Measurements from ENCODE around the gene MAB21L1.

The MAB21L1 gene

DNA sequence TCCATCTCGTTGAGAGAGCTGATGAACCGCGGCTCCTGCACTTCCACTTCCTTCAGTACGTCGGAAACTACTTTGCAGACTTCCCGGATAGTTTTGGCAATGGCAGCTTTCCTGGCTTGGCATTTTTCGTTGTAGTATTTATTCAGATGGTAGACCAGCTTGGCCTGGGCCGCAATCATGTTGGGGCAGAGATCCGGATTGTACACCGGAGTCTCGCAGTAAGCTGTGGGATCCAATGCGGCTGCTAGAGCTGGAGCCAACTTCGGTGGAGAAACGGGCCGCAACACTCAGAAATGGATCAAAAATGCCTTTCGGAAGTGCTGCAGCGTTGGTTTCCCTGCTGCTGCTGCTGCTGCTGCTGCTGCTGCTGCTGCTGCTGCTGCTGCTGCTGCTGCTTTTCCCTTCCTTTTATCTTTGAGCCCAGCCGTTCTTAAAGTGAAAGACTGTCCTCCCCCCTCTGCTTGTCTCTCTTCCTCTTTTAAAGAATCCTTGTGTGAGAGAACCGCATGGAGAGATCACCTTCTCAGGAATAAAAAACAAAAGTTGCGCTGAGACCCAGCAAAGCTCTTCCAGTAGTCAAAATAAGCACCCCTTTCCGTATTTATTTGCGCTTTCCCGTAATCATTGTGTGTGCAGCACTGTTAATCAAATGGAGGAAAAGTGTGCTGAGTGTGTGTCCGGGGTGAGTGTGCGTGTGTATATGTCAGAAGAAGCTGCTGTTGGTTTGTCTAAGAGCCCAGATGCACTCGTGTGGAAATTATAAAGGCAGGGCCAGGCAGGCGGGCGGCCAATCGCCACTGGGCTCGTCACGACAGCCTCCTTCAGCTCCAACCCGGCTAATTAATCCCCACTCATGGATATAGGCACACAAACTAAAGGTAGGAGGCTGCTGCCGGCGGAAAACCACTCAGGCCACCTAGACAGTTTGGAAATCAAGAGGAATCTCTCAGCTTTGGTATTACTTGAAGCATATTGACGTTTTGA, at the start of gene MAB21L1:
MAB21L1 (minus strand) TSS at position 730 of the 984 bp plus-strand sequence; CDS start at position 179, 551 bp downstream.
- in situ Hi-C loops (cut with MboI; ENCODE audit: low sequenced_read_pairs): no loop called here

DNA sequence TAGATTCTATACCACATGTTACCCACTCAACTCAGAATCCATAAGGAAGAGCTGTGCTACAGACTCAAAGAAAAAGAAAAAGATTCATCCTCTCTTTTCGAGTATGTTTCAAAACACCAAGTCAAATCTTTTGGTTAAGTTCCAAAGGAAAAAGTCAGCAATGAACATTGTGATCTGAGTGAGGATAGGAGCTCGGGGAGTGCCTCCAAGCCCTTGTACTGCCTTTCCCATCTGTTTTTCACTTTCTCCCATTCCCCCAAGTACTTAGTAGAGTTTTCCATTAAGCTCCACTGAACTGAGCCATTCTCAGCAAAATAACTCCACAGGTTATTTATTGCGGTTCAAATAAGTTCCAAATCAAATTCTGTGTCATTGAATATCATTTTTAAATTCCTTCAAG, 47.7 kb upstream of the MAB21L1 start:
- in situ Hi-C loops (cut with MboI; ENCODE audit: low sequenced_read_pairs): no loop called here

DNA sequence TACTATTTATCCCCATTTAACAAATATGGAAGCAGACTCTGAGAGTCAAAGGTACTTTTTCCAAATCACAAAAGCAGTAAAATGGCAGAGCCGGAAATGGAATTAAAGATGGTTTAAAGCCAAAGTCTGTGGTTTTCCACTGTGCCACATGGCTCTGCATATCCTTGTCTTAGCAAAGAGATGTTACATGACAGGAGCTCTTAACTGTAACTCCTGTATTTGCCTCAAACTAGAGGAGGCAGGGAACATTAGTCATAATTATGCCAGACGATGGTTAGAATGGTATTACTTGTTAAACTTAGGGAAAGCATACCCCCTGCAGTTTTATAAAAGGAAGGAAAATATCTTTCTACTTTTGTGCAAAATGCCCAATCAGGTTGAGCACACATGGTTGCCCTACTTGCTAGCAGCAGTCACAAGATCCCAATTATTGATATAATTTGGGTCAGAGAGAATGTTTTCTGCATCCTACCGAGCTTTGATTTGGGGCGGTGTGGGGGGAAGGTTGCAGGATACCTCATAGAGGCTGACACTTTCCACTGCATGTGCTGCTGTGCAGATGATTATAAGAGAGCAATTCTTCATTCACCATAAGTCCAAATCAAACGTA, 42.0 kb upstream of the MAB21L1 start:
- in situ Hi-C loops (cut with MboI; ENCODE audit: low sequenced_read_pairs): no loop called here

DNA sequence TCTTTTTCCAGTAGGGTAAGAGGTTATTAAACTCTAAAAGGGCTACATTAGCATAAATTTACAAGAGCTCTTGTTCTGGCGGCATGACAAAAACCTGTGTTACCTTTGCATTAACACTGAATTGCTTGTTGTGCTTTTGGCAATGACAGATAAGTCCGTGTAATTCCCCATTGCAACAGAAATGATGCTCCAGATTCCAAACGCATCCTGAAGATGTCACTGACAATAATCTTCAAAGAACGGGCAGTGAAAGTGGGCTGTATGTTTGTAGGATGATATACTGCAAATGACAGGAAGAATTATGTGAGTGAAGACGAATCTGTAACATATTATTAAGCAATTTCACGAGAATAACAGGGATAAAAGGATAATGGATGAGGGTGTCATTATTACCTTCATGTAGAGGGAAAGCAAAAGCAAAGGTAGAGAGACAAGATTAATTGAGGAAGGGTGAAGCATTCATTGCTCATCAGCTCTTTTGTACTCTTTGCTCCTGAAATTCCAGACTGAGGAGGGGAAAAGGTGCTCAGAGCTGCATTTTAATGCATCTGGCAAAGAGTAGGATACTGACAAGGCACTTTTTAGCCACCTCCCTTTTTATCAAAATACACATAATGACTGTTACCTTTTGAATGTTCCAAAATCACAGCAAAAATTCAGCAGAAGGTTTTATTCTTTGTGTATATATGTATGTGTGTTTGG, 38.5 kb upstream of the MAB21L1 start:
- in situ Hi-C loops (cut with MboI; ENCODE audit: low sequenced_read_pairs): no loop called here

DNA sequence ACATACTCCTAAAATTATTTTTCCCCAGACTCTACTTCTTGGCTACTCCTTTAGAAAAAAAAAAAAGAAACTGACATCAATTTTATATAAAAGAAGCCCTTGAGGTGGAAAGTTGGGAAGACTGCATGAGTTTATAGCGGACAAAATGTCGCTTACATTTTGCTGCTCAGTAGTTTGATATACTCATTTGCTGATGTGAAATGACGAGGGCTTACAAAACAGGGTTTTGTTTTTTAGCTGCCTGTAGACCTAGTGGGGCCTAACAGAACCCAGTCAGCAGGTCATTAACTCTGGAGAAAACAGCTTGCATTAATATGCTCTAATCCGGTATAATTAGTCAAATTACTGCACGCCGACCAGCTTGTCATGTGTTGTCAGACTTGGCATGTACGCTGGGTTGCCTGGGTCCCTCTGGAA, 37.6 kb upstream of the MAB21L1 start:
- in situ Hi-C loops (cut with MboI; ENCODE audit: low sequenced_read_pairs): no loop called here

DNA sequence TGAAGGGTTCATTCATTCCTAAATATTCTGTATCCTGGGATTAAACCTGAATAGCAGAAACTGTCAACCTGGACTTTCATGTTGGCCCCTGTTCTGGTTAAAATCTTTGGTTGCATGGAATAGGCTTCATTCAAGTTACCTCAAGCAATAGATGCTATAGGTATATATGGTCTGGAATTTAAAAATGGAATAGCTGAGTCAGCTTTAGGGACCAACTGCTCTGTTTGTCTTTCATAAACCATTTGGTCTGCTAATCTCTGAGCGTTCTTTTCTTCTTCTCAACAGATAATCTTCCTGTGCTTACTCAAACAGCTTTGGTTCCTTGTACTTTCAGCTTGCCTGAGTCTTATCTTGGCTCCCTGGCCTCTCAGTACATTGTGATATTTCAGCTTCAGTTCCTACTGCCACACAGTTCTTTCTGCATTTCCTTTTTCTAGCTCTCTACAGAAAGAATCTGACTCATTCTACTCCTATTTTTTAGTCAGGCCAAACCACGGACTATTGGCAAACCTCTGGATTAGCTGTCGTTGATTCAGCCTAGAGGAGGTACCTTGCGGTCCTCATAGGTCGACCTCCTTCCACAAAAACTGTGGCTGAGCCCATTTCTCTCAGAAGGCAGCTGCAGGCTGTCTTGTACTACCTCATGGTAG, 35.9 kb upstream of the MAB21L1 start:
- in situ Hi-C loops (cut with MboI; ENCODE audit: low sequenced_read_pairs): no loop called here

DNA sequence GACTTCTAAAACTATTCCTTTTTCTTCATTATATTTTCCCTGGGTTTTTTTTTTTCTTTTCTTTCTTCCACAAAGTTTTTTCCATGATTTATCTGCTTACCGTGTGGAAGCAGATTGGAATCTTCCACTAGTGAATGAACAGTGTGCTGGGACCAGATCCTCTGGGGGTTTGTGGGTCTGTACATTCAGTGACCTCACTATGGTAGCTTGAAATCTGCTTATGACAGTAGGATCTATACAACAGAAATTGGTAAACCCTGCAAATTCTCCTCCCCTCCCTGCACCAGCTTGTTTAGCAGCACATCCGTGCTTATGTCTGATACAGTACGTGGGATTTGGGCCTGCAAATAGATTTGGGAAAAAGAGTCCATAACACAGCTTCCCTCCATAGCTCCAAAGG, 26.0 kb upstream of the MAB21L1 start:
- in situ Hi-C loops (cut with MboI; ENCODE audit: low sequenced_read_pairs): no loop called here

DNA sequence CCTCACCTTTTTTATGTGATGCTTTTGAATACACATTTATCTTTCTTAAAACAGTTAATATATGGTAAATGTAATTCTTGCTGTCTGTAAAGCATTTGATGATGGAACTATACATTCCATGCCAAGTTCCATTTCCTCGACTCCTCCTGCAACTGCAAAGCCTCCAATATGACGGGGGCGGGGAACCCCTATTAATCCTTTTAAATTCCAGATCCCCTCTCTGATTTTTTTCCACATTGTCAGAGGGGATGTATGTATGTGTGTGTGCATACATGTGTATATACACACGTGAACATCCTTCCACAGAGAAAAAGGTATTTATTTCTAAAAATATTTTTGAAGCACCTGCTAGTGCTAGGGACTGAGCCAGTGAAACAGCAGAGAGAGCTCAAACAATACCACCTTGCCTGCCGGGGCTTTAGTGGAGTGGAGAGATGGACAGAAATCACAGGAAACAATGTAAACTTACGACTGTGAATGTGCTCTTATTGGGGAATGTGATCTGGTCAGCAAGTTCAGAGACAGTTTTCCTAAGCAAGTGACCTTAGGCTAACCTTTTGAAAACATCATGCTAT, 25.3 kb upstream of the MAB21L1 start:
- in situ Hi-C loops (cut with MboI; ENCODE audit: low sequenced_read_pairs): no loop called here

DNA sequence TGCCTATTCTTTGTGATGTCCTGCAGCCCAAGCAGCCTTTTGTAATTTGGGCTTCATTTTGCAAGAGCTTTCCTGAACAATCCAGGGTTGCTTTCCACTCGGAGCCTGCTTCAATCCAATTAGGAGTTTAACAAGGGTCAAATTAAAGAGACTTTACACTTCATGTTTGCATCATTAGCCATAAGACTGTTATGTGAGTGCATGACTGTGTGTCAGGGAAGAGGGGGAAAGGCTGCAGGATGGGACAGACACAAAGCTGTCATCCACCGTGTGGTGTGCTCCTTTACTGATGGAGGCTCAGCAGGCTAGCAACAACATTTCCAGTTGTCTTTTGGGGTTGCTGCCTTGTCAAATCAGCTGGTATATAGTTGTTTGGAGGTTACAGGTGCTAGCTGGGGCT, 23.7 kb upstream of the MAB21L1 start:
- in situ Hi-C loops (cut with MboI; ENCODE audit: low sequenced_read_pairs): no loop called here

DNA sequence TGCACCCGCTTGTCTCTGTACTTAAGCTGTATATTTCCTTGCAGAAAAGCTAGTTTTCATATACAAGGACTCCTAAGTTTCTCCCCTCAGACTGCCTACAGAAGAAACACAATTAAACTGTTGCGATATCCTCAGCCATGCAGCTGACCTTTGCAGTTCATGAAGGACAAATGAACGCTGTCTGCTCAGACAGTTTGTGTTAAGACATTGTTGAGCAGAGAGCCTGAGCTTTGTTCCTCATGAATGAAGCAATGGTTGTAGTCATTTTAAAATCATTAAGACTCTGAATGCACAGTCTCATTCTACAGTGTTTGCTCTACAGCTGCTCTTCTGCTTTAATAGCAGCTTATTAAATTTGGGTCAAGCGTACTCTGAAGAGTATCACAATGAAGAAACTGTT, 23.2 kb upstream of the MAB21L1 start:
- in situ Hi-C loops (cut with MboI; ENCODE audit: low sequenced_read_pairs): no loop called here

DNA sequence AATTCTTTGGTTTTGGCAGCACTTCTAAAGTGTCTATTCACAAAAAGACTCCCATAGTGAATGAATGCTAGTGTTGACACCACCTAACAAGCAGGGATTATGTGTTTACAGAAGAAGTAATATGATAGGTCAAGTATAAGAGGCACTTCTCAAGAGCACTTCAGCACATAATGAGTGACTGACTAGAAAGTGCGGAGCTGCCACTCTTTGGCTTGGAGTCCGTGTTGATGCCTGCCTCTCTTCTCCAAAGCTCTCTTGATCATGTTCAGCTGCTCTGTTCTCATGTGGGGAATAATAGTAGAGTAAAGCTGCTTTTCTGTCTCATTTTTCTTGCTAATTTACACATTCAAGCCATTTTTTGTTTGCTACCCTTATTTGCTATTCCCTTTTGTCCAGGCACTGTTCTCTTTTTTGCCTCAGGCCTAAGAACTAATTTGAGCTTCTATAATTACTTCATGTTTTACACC, 22.7 kb upstream of the MAB21L1 start:
- in situ Hi-C loops (cut with MboI; ENCODE audit: low sequenced_read_pairs): no loop called here

DNA sequence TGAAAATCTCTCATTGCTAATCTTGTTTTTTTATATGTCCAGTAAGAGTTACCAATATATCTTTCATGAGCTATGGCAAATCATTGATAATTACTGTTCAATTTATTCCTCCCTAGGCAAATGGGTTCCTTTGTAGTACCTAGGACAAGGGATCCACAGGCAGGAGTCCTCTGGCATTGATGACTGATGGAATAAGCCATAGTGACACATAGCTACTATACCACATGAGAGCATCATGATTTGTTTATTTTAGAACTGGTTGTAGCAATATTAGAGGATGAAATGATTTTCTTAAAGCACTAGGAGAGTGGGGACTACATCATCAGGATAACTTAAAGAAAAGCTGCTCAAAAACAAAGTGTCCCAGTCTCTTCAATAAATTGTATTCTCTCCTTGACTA, 21.7 kb upstream of the MAB21L1 start:
- in situ Hi-C loops (cut with MboI; ENCODE audit: low sequenced_read_pairs): no loop called here

DNA sequence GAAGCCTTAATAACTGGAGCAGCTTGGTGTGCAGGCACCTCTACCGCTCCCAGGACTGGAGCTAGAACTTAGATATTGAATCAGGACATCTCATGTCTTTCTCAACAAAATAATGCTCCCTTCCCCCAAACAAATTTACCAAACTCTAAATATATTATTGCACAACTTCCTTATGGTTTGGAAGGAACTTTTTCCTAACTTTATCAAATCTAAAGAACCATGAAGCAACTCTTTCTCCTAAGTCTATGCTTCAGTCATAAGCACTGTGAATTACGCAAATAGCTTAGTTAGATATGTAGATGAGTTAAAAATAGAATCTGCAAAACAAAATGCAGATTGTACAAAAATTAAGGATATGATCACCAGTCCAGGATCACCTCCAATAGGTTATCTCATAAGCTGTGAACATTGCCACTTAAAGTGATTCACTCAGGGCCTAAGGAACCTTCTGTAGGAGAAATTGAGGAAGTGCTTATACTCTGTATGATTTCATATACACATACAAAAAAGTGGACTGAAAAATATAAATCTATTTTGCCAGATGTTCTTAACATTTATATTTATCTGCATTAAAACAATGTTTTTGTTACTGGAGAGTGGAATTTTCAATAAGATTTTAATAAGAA, 20.4 kb upstream of the MAB21L1 start:
- in situ Hi-C loops (cut with MboI; ENCODE audit: low sequenced_read_pairs): no loop called here

DNA sequence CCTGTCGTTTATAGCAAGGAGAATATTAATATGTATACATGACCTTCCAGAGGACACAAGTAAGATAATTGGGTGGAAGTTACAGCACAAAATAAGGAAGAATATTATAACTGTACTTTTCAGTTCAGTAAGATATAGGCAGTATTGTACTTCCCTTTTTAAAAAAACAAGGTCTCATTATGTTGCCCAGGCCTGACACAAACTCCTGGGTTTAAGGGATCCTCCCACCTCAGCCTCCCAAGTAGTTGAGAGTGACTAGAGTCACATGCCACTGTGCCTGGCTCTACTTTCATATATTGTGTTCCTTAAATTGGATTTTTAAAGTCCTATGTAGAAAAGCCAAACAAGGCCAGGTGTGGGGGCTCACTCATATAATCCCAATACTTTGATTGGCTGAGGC, 19.5 kb upstream of the MAB21L1 start:
- in situ Hi-C loops (cut with MboI; ENCODE audit: low sequenced_read_pairs): no loop called here

DNA sequence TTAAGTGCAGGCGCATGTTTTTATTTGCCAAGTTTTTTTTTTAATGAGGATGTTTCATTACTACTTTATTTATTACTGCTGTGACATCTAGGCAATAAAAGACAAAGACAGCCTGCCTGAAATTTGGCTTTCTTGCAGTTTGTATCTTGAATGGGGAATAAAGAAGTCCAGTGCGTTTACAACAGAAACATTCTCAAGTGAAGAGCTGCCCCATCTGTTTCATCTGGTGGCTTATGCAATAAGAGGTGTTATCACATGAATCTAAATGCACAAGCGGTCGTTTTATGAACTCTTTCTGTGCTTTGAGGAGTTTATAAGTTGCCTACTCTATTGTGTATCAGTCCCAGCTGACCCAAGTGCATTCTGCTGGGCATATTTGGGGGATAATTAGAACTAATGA, 12.6 kb upstream of the MAB21L1 start:
- in situ Hi-C loops (cut with MboI; ENCODE audit: low sequenced_read_pairs): no loop called here

DNA sequence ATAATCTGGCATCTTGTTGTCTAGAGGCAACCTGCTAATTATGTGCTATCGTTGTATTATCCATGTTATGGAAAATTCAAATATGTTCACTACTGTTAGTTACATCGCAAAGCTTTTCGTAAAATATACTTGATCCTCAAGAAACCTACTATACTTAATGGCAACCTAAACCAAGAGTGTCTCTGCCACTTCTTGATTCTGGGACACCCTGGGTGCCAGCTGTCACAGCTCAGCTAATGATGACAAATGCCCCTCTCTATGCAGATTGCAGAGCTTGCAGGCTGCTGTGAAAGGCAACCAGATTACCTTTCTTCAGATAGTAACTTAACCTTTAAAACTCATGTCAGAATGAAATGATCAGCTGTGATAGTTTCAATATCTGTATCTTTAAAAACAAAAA, 8.9 kb upstream of the MAB21L1 start:
- in situ Hi-C loops (cut with MboI; ENCODE audit: low sequenced_read_pairs): no loop called here

DNA sequence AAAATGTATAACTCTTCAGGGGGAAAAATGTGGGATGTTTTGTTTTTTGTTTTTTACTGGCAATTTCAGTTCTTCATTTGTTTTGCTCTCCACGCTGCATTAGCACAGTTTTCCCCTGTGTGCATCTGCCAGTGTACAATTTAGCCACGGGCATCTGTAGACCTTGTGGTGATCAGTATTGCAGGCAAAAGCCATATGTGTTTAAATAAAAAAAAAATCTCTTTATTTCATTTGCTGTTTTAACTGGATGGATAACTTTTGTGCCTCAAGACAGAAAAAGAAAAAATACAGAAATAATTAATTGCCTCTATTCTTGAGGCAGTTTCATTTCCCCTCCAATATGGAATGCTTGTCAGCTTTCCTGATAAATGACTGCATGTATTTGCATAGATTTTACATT, 7.9 kb upstream of the MAB21L1 start:
- in situ Hi-C loops (cut with MboI; ENCODE audit: low sequenced_read_pairs): no loop called here

DNA sequence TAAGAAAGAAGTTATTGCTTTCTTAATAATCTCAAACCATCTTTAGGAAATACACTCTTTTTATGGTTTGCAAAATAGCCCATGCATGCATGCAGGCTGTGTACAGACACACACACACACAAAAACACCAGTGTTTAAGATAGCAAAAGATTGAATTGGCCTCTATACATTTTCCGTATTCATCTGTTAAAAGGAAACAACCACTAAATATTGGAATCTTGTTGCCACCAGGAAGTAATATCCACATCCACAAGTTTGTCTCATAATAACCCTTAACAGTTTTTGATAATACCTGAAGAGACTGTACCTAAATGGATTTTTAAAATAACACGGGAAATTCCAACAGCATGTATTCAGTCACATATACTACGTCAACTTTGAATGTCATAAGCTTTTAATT, 7.3 kb upstream of the MAB21L1 start:
- in situ Hi-C loops (cut with MboI; ENCODE audit: low sequenced_read_pairs): no loop called here

DNA sequence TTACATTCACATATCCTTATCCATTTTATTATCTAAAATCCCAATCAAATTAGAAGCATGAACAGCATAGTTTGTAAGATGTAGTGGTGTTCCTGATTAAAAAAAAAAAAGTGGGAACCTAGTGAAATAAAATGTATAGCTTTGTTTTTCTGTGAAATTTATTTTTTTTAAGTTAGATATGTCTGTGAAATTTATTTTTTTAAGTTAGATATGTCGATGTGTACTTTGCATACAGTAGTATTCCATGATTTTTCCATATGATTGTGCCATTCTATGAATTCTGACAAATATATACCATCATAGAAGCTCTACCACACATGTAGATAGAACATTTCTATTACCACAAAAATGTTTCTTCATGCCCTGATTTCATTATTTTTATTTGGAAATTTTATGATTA, 6.0 kb upstream of the MAB21L1 start:
- in situ Hi-C loops (cut with MboI; ENCODE audit: low sequenced_read_pairs): no loop called here

DNA sequence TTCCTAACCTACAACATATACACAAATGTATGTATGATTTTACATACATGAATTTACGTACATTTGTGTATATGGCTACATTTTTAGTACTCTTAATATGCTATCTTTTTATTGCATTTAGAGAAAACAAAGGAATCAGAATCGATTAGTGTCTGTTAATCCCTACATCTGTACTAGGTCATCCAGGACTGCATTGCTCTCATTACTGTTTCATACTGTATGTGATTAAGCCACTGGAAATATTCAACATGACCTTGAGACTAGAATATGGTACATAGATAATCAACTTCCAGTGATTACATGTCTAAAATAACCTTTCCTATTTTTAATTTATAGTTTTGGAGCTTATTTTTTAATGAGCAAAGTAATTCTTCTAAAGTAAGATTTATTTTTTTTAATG, 5.3 kb upstream of the MAB21L1 start:
- in situ Hi-C loops (cut with MboI; ENCODE audit: low sequenced_read_pairs): no loop called here
